NCI-H1436 (cell line): ENCODE measurements around the gene MAGI2.

ENCODE experiments used
- DNase-seq: peaks from one replicate; lab custom pipeline; 2025; lab: John Stamatoyannopoulos, UW

Gene MAGI2

GRCh38 chr7:79453558-79454360 lies at the start of gene MAGI2:
MAGI2 (minus strand) TSS chr7:79453667; CDS start chr7:79453320, 347 bp downstream.
- no peak for DNase-seq

DNA sequence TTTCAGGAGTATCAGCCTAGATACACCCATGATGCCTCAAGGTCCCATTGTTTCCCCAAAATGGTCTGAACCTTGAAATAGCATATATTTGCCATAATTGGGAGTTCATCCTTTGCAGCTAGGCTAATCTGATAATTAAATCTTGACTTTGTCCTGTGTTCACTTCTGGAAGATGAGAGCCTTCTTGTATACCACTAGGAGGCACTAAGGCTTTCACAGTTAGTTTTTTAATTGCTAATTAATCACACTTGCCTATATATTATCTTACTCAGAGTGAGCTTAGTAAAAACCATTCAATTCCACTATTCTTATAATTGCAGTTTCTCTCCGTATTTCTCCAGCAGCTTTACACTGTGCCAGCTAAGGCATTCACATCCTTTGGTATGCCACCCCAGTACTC lies 48.7 kb upstream of the MAGI2 start:
- no peak for DNase-seq

DNA sequence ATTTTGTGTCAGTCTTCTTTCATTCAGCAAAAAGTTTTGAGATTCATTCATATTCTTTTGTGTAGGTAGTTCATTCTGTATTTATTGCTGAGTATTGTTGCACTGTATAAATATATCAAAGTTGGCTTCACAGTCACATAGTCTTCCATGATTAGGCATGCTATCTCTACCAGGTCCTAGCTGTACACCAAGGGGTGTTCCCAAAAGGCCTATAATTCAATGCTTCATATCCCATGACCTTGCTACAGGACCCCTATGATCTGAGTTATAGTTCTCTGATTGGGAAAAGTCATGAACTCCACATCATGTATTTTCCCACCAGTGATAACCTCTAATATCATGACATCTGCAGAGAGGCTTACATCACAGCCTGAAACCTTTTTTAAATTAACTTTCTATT lies 47.3 kb upstream of the MAGI2 start:
- no peak for DNase-seq

GRCh38 chr7:79497728-79498127 lies 44.3 kb upstream of the MAGI2 start:
- DNase-seq, result no peak

DNA sequence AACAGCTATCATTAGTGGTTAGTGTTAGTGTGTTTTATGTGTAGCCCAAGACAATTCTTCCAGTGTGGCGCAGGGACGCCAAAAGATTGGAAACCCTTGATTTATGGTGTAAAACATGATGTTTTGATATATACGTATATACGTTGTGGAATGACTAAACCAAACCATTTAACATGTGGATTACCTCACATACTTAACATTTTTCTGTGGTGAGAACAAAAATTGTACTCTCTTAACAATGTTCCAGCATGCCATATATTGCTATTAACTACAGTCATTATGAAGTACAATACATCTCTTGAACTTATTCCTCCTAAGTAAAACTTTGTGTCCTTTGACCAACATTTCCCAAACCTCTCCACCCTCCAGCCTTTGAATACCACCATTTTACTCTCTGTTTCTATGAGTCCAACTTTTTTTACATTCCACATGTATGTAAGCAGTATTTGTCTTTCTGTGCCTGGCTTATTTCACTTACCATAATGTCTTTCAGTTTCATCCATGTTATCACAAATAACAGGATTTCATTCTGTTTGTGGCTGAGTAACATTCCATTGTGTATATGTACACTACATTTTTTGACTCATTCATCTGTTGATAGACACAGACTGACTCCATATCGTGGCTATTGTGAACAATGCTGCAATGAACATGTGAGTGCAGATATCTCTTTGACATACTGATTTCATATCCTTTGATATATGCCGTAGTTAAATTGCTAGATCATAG lies 42.2 kb upstream of the MAGI2 start:
- no peak for DNase-seq

DNA sequence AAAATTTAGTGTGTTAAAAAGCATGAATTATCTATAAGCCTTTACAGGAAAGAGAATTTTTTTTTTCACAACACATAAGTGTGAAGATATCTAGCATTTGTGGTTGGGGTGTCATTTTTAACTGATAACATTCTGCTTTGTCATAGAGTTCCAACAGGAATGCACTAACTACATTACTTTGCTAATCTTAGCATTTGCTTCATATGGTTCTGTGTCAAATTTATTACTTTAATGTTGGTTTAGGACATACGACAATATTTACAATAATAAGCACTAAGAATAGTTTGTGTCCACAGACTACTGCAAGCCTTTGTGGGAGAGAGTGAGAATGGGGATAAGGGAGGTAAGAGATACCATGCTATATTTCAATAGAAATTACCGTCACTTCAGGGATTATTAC lies 40.6 kb upstream of the MAGI2 start:
- no peak for DNase-seq

GRCh38 chr7:79489371-79489770 lies 35.9 kb upstream of the MAGI2 start:
- no peak for DNase-seq

GRCh38 chr7:79478386-79478785 lies 24.9 kb upstream of the MAGI2 start:
- DNase-seq, result no peak

GRCh38 chr7:79475455-79475854 lies 22.0 kb upstream of the MAGI2 start:
- no peak for DNase-seq

GRCh38 chr7:79471699-79472098 lies 18.2 kb upstream of the MAGI2 start:
- no peak for DNase-seq

GRCh38 chr7:79471283-79471682 lies 17.8 kb upstream of the MAGI2 start:
- no peak for DNase-seq

- no peak for DNase-seq
These were observed 12.1 kb upstream of the MAGI2 start for GRCh38 chr7:79465551-79465950.

DNA sequence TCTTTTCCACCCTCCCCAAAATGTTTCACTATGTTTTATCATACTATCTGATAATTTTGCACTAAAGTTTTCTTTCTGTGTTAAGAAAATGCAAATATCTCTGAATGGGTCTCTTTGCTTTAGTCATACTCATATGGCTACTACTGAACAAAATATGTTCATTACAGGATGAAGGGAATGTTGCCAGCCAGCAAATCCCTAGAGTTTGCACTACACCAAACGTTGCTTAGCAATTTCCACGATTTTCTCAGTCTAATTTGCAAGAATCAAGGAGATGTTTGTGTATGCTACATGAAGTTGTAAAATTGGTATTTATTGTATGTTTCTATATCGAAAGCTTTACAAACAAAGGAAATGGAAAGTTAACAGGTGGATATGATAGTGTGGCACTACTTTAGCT lies 10.6 kb upstream of the MAGI2 start:
- no peak for DNase-seq

GRCh38 chr7:79462390-79462789 lies 8.9 kb upstream of the MAGI2 start:
- no peak for DNase-seq

DNA sequence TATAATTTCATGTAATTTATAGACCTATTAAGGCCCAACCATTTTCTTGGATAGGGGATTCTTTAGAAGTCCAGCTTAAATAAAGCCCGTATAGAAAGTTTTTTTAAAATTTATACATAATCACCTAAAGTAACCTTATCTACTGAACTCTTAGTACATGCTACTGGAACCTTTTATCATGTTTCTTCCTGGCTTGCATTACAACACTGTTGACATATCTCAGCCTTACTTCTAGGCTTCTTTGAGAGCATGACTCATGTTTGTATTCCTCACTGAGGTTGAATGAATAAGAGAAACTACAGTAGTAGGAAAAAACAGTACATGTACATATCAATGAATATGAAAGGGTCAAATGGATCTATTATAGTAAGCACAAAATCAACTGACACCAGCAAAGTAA lies 8.2 kb upstream of the MAGI2 start:
- no peak for DNase-seq

- no peak for DNase-seq
These were observed 5.9 kb upstream of the MAGI2 start for GRCh38 chr7:79459381-79459780.

DNA sequence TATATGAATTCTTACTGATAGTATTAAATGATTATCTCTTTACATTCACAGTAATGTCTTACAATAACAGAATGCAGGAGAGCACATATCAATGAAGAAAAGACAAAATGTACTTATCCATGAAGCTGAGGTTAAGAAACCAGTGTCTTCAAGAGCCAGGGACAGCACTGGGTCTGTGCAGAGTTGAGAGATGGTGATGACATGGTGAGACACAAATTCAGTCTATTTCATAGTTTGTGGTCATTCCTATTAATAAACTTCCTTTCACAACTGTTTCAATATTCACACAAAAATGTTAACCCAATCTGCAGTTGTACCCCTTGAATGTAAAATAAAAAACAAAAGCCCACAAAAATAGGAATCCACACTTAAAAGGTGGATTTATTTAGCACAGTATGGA lies 5.3 kb upstream of the MAGI2 start:
- no peak for DNase-seq

DNA sequence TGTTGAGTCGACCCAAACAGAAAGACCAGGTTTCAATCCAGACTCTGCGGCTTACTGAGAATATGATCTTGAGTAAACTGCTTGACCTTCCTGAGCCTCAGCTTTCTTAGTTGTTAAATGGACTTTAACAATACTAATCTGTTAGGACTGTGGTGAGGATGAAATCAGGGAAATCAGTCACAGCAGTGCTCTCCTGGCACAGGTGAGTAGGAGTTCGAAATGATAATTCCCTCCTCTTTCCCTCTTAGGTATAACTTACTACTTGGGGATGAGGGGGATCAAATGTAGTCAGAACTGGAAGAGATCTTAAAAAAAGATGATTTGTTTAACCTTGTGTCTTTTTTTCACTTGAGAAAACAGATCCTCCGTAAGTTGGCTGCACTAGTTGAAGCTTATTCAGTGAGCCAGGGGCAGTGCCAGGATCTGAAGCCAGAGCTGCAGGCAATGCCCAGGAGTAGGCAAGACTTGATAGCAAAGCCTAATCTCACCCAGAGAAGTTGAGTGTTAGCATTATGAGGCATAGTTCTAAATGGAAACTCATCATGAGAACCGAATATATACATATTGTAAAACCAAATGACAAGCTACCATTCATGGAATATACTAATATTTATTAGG lies 1.8 kb upstream of the MAGI2 start:
- no peak for DNase-seq

DNA sequence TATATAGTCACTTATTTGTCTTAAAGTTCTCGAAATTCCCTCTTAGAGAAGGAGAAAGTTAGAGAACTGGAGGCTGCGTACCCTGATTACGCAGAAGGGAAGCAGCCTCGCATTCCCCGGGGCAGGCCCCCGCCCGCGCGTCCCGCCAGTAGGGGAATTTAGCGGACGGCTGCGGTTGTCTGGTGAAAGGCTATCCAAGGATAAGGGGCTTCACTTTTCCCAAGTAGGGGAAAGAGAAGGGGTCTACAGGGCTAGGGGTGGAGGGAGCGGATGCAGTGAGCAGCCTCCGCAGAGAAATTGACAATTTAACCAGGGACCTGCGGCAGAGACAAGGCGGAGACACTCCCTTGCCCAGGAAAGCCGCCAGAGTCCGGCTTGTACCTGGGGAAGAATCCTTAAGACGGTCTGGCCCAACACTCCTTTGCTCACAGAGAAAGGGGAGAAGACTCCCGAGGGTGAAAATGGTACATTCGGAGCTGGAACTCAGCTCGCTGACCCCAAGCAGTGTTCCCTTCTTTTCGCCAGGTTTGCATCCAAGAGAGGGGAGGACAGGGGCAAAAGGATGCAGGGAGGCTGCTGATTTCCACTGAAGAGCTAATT lies 994 bp upstream of the MAGI2 start:
- no peak for DNase-seq

- DNase-seq, result no peak
These were observed 255 bp downstream of the MAGI2 start for GRCh38 chr7:79453266-79453557.

- no peak for DNase-seq
These were observed 787 bp downstream of the MAGI2 start for GRCh38 chr7:79452495-79453265.

DNA sequence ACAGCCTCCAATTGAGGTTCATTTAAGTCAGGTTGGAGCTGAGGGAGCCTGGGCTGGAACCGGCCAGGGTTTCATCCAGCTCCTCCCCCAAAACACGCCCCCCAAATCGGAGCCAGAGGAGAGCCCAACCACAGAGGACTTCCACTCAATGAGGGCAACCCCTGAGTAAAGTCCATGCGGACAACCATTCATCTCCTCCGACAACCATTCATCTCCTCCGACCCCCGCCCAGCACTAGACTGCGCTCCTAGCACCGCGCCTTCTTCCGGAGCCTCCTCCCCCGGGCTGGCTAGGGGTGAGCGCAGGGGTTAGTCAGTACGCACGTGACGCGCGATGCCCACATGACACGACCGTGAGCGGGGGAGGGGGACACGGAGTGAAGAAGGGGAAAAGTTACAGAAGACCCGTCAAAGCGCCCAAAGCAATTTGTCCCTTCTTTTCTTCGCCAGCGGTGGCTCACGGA lies 1.4 kb downstream of the MAGI2 start:
- no peak for DNase-seq
